Thyroid gland (tissue), 4 donors: Measurements from ENCODE around the gene PSME4.

Experiments used
- CTCF ChIP-seq, 6 experiments: fragments of 200-600 bp in 3 of 6; fragments of 450-650 bp in 3 of 6; sonication (generic) in 3 of 6; IDR thresholded peaks; one replicate each; pipeline ENCODE4 v1.5.1; 2016 to 2019; ENCODE audit warnings: antibody characterized with exemption in 6 of 6, mild to moderate bottlenecking in 2 of 6, inconsistent platforms in 1 of 6, moderate library complexity in 1 of 6
- POLR2A ChIP-seq, 2 donors: fragments of 450-650 bp; IDR thresholded peaks; one replicate each; pipeline ENCODE4 v1.6.1; 2017; ENCODE audit warnings: antibody characterized with exemption in 2 of 2, mild to moderate bottlenecking in 2 of 2, moderate library complexity in 1 of 2

GRCh38 chr2:53881360-53881759 is 89.4 kb downstream of the PSME4 start:
- TF ChIP-seq CTCF (IDR thresholded peaks at IDR 0.05) (no peak), POLR2A (IDR thresholded peaks at IDR 0.05) (no peak)
